GM19395 (cell line): ENCODE results near the gene ARHGAP27.

Experiments
- ATAC-seq: cut with Tn5 transposase; IDR thresholded peaks from one replicate; pipeline ENCODE4 v1.9.1; 2021; ENCODE audit warnings: mild to moderate bottlenecking, moderate library complexity; ENCODE audit not compliant: unreplicated experiment

ARHGAP27 gene

GRCh38 chr17:45430738-45431530 is 1.7 kb downstream of the ARHGAP27 start:
- ATAC-seq, result peak; percentile 9

GRCh38 chr17:45430006-45430737 is 2.5 kb downstream of the ARHGAP27 start:
- ATAC-seq, result no peak

- no peak for ATAC-seq
Measured at GRCh38 chr17:45429339-45430005, 3.2 kb downstream of the ARHGAP27 start.

- no peak for ATAC-seq
Measured at GRCh38 chr17:45428931-45429338, 3.7 kb downstream of the ARHGAP27 start.

GRCh38 chr17:45428050-45428617 is 4.5 kb downstream of the ARHGAP27 start:
- peak; percentile 58 for ATAC-seq

GRCh38 chr17:45427181-45427835 is 5.4 kb downstream of the ARHGAP27 start:
- ATAC-seq, result no peak

- no peak for ATAC-seq
Measured at GRCh38 chr17:45426561-45426960, 6.1 kb downstream of the ARHGAP27 start.

GRCh38 chr17:45425984-45426413 is 6.7 kb downstream of the ARHGAP27 start:
- ATAC-seq, result no peak

GRCh38 chr17:45425125-45425983 is 7.3 kb downstream of the ARHGAP27 start:
- ATAC-seq, result no peak

GRCh38 chr17:45424769-45425124 is 7.9 kb downstream of the ARHGAP27 start:
- no peak for ATAC-seq

GRCh38 chr17:45423975-45424335 is 8.7 kb downstream of the ARHGAP27 start:
- ATAC-seq, result no peak

- ATAC-seq, result no peak
Measured at GRCh38 chr17:45423304-45423974, 9.2 kb downstream of the ARHGAP27 start.

GRCh38 chr17:45414990-45415881 is 17.4 kb downstream of the ARHGAP27 start:
- no peak for ATAC-seq

- no peak for ATAC-seq
Measured at GRCh38 chr17:45413498-45413923, 19.2 kb downstream of the ARHGAP27 start.

- no peak for ATAC-seq
Measured at GRCh38 chr17:45411348-45412105, 21.1 kb downstream of the ARHGAP27 start.

- no peak for ATAC-seq
Measured at GRCh38 chr17:45410144-45411091, 22.3 kb downstream of the ARHGAP27 start.
